ENCODE measurements around the gene MARCKSL1. TPM values are rescaled to one million over a fixed set of nuclear protein-coding genes. Genes with fewer than 3 reads are reported as not detected.

Gene MARCKSL1
- total and polyA plus RNA-seq, 7 donors, result 4.1 to 158 (median 9.7) TPM

- peak; percentile 77 for DNase-seq
- peak overlapping the region in 3 of 4 donors; percentile 49 to 65 (median 60) for H3K27ac ChIP-seq
- TF ChIP-seq CTCF (IDR thresholded peaks at IDR 0.05) (peak; percentile 48 to 73 (median 66)), POLR2AphosphoS5 (IDR thresholded peaks at IDR 0.05) (no peak)
- H3K9me3 ChIP-seq, result no peaks in the 10 kb centered on the region
- peaks cover 0 to 25% (median 22%) of the 10 kb centered on the region in 4 donors for H3K4me1 ChIP-seq
- peak overlapping the region; percentile 38 to 73 (median 60) for H3K4me3 ChIP-seq
- 1 to 2% methylated on average over 46 of the region's 46 CpGs for WGBS, 2 donors
- intact Hi-C loops (cut with DNase I), result loop anchor here (2.0 to 5.0 kb wide), 2 partner anchors 16 to 57 kb away; partner anchors contain the start of gene BSDC1
- H3K27me3 ChIP-seq, result no peaks in the 10 kb centered on the region
- peaks cover 6 to 31% (median 22%) of the 10 kb centered on the region in 4 donors for H3K36me3 ChIP-seq
Observed at GRCh38 chr1:32334864-32335534, 1.0 kb downstream of the MARCKSL1 start.

GRCh38 chr1:32334274-32334861 lies 1.7 kb downstream of the MARCKSL1 start:
- no peak for DNase-seq
- no peaks in the 10 kb centered on the region for H3K9me3 ChIP-seq
- WGBS, 2 donors, result 12 to 35% methylated on average over 9 of the region's 9 CpGs
- intact Hi-C loops (cut with DNase I), result loop anchor here (2.0 kb wide), 1 partner anchor 16 kb away; no protein-coding TSS in a partner anchor
- peaks cover 6 to 38% (median 23%) of the 10 kb centered on the region in 4 donors for H3K36me3 ChIP-seq
- H3K4me1 ChIP-seq, result peaks cover 0 to 25% (median 22%) of the 10 kb centered on the region in 4 donors
- no peak for TF ChIP-seq POLR2A (IDR thresholded peaks at IDR 0.05)
- TF ChIP-seq POLR2AphosphoS5 (IDR thresholded peaks at IDR 0.05), result no peak
- no peak for TF ChIP-seq EP300 (IDR thresholded peaks at IDR 0.05)
- no peak for TF ChIP-seq CTCF (IDR thresholded peaks at IDR 0.05)
- H3K4me3 ChIP-seq, result peak overlapping the region in 3 of 4 donors; percentile 54 to 73 (median 65)
- H3K27ac ChIP-seq, result peak overlapping the region in 1 of 4 donors; percentile 60
- H3K27me3 ChIP-seq, result no peaks in the 10 kb centered on the region

GRCh38 chr1:32333251-32333963 lies 2.6 kb downstream of the MARCKSL1 start:
- TF ChIP-seq CTCF (IDR thresholded peaks at IDR 0.05) (no peak), EP300 (IDR thresholded peaks at IDR 0.05) (no peak), POLR2A (IDR thresholded peaks at IDR 0.05) (no peak), POLR2AphosphoS5 (IDR thresholded peaks at IDR 0.05) (no peak)
- no peak for DNase-seq
- peaks cover 0 to 25% (median 22%) of the 10 kb centered on the region in 4 donors for H3K4me1 ChIP-seq
- WGBS, 2 donors, result 47 to 53% methylated on average over 3 of the region's 3 CpGs
- H3K27ac ChIP-seq, result no peak overlapping the region
- H3K9me3 ChIP-seq, result no peaks in the 10 kb centered on the region
- intact Hi-C loops (cut with DNase I), result no loop called here
- peaks cover 6 to 47% (median 31%) of the 10 kb centered on the region in 4 donors for H3K36me3 ChIP-seq
- H3K27me3 ChIP-seq, result no peaks in the 10 kb centered on the region
- H3K4me3 ChIP-seq, result no peak overlapping the region

- 34 to 74% methylated on average over 3 of the region's 3 CpGs for WGBS, 2 donors
- DNase-seq, result no peak
- no peaks in the 10 kb centered on the region for H3K27me3 ChIP-seq
- H3K4me3 ChIP-seq, result no peak overlapping the region
- TF ChIP-seq EP300 (IDR thresholded peaks at IDR 0.05), result no peak
- TF ChIP-seq POLR2A (IDR thresholded peaks at IDR 0.05), result no peak
- no peak for TF ChIP-seq CTCF (IDR thresholded peaks at IDR 0.05)
- no peak for TF ChIP-seq POLR2AphosphoS5 (IDR thresholded peaks at IDR 0.05)
- no peak overlapping the region for H3K27ac ChIP-seq
- H3K4me1 ChIP-seq, result peaks cover 0 to 25% (median 22%) of the 10 kb centered on the region in 4 donors
- intact Hi-C loops (cut with DNase I), result no loop called here
- H3K36me3 ChIP-seq, result peaks cover 9 to 57% (median 40%) of the 10 kb centered on the region in 4 donors
- H3K9me3 ChIP-seq, result no peaks in the 10 kb centered on the region
Observed at GRCh38 chr1:32332290-32333079, 3.5 kb downstream of the MARCKSL1 start.
